ENCODE measurements around the gene PDRG1. TPM values are rescaled to one million over a fixed set of nuclear protein-coding genes. Genes with fewer than 3 reads are reported as not detected.

The PDRG1 gene
- total and polyA plus RNA-seq, 2 donors (not counting 3 experiments of a cell fraction or from before 2014, with no cell fraction given): 14.6 to 17.0 TPM

DNA sequence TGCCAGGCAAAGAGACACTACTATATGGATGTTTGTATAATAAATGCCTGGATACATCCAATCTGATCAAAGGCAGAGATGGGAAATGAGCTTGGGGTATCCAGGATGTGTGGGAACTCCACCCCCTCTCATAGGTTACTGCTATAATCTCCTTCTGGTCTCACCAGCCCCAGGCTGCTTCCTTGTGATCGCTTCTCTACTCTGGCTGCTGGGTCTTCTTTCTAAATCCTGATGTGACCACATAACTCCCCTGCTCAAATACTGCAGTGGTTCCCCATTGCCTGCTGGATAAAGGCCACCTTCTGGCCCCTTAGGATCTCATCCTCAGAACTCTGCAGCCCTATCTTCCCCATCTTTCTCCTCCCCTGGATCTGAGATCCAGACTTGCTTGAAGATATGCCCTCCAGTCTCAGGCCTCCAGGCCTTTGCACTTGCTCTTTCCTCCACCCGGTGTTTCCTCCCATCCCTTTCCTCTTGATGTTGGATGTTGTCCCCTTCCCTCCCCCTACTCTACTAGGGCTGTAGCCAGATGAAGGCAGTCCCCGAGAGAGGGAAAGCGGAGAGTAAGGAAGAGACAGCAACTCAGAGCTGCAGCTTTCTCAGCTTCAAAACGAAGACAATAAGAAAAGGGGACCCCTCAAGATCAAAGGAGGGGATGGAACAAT is 15.3 kb upstream of the PDRG1 start:
- no peak overlapping the region for H3K9ac ChIP-seq (replicated peaks; ENCODE audit: extremely low read depth, insufficient read depth, low read length)

More for the DNA sequence above, 15.3 kb upstream of the PDRG1 start:
- no peaks in the 10 kb centered on the region for H3K79me2 ChIP-seq (ENCODE audit: control insufficient read depth, insufficient read depth, low read length)
- no TSS peak for BruUV-seq (replicated peaks)
- no peak for TF ChIP-seq MYC (IDR thresholded peaks at IDR 0.05; ENCODE audit: low read depth, low read length)
- no peak for TF ChIP-seq FOS (IDR thresholded peaks at IDR 0.05; ENCODE audit: borderline replicate concordance, insufficient read depth, low read length)
- no peak for TF ChIP-seq GATA2 (IDR thresholded peaks at IDR 0.05; ENCODE audit: insufficient read depth, insufficient read length, low read depth, low read length)
- TF ChIP-seq JUN (IDR thresholded peaks at IDR 0.05; ENCODE audit: borderline replicate concordance, insufficient read depth, insufficient read length, low read depth): no peak
- TF ChIP-seq POLR2AphosphoS5 (IDR thresholded peaks at IDR 0.05; ENCODE audit: insufficient read depth, low read depth, low read length): no peak
- no peak for TF ChIP-seq CTCF (IDR thresholded peaks at IDR 0.05; ENCODE audit: extremely low read depth in 1 of 2, insufficient read depth in 1 of 2, low read depth in 1 of 2, low read length in 2 of 2)
- TF ChIP-seq POLR2A (IDR thresholded peaks at IDR 0.05; ENCODE audit: low read depth, low read length): no peak
- TF ChIP-seq EZH2 (IDR thresholded peaks at IDR 0.05; ENCODE audit: borderline replicate concordance, low read depth, low read length, severe bottlenecking): no peak
- TF ChIP-seq, protein P1, sequence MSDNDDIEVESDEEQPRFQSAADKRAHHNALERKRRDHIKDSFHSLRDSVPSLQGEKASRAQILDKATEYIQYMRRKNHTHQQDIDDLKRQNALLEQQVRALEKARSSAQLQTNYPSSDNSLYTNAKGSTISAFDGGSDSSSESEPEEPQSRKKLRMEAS (IDR thresholded peaks at IDR 0.05; ENCODE audit: insufficient read depth, insufficient read length): no peak
- DNase-seq (ENCODE audit: low read depth, low spot score) (no peak), FAIRE-seq (no peak)
- CTCF ChIA-PET: interaction anchor here (0.7 to 1.2 kb wide), 3 partner anchors 10 to 15 kb away, joined by 3 to 7 read pairs (median 3); partner anchors contain the start of gene PDRG1
- H3K9me1 ChIP-seq (replicated peaks; ENCODE audit: control insufficient read depth, extremely low read depth, insufficient read depth, low read length): no peaks in the 10 kb centered on the region
- dilution Hi-C loops (cut with MboI; ENCODE audit: extremely low pct_ligation_motif_present, low sequenced_read_pairs) (no loop called here), intact Hi-C loops (cut with micrococcal nuclease) (no loop called here)
- H3K4me2 ChIP-seq (ENCODE audit: insufficient read depth, low read length): no peak overlapping the region
- POLR2A ChIA-PET: no interaction called here
- H3K27ac ChIP-seq (ENCODE audit: insufficient read depth, low read depth, low read length): no peak overlapping the region
- no peaks in the 10 kb centered on the region for H3K36me3 ChIP-seq (ENCODE audit: control insufficient read depth in 2 of 2, extremely low read depth in 1 of 2, insufficient read depth in 2 of 2, low read length in 2 of 2)
- H3K9me3 ChIP-seq (replicated peaks; ENCODE audit: control insufficient read depth, insufficient read depth, low read length): no peaks in the 10 kb centered on the region
- H4K20me1 ChIP-seq (replicated peaks; ENCODE audit: control insufficient read depth, extremely low read depth, insufficient read depth, low read length): no peaks in the 10 kb centered on the region
- H2AFZ ChIP-seq (ENCODE audit: low read depth, low read length): no peak overlapping the region
- H3K4me3 ChIP-seq (replicated peaks in 1 of 3; ENCODE audit: insufficient read depth in 1 of 3, low read depth in 1 of 3, low read length in 3 of 3): no peak overlapping the region
- peaks cover 28 to 32% of the 10 kb centered on the region in 2 experiments for H3K27me3 ChIP-seq (ENCODE audit: control insufficient read depth in 2 of 2, insufficient read depth in 2 of 2, low read length in 2 of 2)
- H3K4me1 ChIP-seq (ENCODE audit: control insufficient read depth, extremely low read depth, insufficient read depth, low read length): no peaks in the 10 kb centered on the region
